ENCODE results near the gene ESPNL.

ESPNL gene

DNA sequence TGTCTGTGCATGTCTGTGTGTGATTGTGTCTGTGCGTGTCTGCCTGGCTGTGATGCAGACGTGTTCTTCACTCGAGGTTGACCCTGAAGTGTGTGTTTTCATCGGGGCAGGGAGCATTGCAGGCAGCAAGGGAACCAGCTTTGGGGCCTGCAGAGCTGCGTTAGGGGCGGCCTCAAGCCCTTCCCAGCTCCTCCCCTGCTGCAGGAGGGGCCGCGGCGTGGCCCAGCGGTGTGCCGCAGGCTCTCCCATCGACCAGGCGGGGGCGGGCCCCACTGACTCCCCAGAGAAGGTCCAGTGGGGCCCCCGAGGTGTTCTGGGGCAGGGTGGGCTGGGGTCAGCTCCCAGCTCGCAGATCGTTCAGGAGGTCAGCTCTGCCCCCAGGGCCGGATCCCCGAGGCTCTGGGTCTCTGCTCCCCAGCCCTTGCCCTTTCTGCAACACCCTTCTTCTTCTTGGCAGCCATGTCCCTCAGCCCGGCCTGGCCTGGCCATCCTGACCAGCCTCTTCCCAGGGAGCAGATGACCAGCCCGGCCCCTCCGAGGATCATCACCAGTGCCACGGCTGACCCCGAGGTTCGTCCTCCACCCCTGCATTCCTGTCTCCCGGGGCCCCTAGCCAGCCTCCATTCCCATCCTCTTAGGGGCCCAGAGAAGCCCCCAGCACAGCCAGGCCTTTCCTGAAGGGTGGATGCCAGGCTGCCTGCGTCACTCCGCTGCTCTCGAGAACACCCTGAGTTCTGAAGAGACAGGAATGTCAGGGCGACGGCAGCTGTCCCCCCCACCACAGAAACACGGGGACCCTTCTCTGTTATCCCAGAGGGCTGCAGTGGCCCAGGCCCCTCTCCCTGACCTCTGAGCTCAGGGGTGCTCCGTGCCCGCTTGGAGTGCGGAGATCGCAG lies 27.3 kb downstream of the ESPNL start:
- TF ChIP-seq, protein P1, sequence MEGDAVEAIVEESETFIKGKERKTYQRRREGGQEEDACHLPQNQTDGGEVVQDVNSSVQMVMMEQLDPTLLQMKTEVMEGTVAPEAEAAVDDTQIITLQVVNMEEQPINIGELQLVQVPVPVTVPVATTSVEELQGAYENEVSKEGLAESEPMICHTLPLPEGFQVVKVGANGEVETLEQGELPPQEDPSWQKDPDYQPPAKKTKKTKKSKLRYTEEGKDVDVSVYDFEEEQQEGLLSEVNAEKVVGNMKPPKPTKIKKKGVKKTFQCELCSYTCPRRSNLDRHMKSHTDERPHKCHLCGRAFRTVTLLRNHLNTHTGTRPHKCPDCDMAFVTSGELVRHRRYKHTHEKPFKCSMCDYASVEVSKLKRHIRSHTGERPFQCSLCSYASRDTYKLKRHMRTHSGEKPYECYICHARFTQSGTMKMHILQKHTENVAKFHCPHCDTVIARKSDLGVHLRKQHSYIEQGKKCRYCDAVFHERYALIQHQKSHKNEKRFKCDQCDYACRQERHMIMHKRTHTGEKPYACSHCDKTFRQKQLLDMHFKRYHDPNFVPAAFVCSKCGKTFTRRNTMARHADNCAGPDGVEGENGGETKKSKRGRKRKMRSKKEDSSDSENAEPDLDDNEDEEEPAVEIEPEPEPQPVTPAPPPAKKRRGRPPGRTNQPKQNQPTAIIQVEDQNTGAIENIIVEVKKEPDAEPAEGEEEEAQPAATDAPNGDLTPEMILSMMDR (IDR thresholded peaks at IDR 0.05; ENCODE audit: control extremely low read depth, extremely low read depth, low read depth, missing control alignments), result peak; percentile 4
- ChIA-PET POLR2A (no interaction called here), CTCF (interaction anchor here (1.0 kb wide), 1 partner anchor 12 kb away, joined by 3 read pairs; no protein-coding TSS in a partner anchor)
- DNase-seq (ENCODE audit: extremely low spot score), result no peak

DNA sequence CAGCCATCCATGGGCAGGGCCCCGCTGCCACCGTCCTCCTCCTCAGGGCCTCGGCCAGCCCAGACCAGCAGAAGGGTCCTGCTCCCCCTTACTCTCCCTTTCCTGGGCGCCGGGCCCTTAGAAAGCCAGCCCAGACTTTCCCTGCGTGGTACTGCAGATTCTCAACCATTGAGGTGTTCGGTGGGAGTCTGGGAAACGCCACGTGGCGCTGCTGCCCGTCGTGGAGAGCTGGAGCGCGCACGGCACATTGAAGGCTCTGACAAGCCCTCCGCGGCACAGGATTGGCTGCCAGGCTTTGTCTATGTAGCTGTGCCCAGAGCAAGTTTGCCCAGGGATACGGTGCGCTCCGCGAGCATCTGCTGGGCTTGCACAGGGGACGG lies 27.9 kb downstream of the ESPNL start:
- DNase-seq (ENCODE audit: extremely low spot score), result no peak
- ChIA-PET CTCF (interaction anchor here (1.0 to 1.1 kb wide), 2 partner anchors 11 to 13 kb away, joined by 3 to 5 read pairs; no protein-coding TSS in a partner anchor), POLR2A (no interaction called here)
- TF ChIP-seq, protein P1 (IDR thresholded peaks at IDR 0.05; ENCODE audit: control extremely low read depth, extremely low read depth, low read depth, missing control alignments), result no peak

DNA sequence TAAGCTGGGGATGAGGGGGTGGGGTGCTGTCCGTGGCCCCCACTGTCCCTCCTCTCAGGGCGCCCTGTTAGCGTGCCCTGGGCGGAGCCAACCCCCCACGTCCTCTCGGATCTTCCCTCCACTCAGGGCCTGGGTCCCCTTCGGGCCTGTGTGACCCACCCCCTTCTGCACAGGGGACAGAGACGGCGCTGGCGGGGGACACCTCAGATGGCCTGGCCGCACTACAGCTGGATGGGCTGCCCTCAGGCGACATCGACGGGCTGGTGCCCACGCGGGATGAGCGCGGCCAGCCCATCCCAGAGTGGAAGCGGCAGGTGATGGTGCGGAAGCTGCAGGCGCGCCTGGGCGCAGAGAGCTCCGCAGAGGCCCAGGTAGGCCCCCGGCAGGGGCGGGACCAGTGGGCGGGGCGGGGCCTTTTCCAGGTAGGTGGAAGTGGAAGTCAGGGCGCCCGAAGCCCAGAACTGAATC lies 28.4 kb downstream of the ESPNL start:
- CTCF ChIA-PET, result interaction anchor here (1.0 to 1.1 kb wide), 2 partner anchors 11 to 13 kb away, joined by 3 to 5 read pairs; no protein-coding TSS in a partner anchor
- POLR2A ChIA-PET, result no interaction called here
- no peak for DNase-seq (ENCODE audit: extremely low spot score)
- TF ChIP-seq, protein P1 (IDR thresholded peaks at IDR 0.05; ENCODE audit: control extremely low read depth, extremely low read depth, low read depth, missing control alignments), result no peak

DNA sequence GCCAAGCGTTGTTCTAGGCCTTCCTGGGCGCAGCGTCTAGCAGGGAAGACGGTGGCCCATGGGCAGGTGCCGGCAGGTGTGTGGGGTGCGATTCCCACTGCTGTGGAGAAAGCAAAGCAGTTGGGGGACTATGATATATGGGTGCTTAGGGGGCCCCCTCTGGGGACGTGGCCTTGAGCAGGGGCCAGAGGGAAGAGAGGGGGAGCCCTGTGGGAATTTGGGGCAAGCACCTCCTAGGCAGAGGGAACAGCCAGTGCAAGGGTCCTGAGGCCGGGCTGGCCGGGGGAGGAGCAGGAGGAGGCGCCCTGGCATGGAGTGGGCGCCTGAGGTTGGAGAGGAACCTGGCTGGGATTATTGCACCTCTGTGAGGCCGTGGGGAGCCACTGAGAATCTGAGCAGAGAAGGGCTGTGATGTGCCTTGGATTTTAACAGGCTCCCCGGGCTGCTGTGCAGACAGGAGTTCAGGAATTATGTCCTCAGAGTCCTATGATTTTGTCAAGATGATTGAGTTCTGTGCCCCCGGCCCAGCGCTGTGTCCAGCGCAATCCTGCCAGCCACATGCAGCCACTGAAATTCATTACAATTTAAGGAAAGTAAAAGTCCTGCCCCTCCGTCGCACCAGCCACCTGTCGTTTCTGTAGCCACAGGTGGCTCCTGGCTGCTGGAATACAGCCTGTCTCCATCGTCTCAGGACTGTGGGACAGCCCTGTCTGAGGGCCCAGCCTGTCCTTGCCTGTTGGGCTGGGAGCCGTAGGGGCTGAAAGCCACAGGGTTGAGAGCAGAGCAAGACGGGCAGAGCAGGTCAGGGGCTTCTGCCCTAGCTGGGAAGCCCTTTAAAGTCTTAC lies 29.2 kb downstream of the ESPNL start:
- ChIA-PET CTCF (interaction anchor here (1.1 to 1.3 kb wide), 2 partner anchors 9 to 14 kb away, joined by 5 read pairs; partner anchors contain the start of gene KLHL30), POLR2A (no interaction called here)
- no peak for DNase-seq (ENCODE audit: extremely low spot score)
- TF ChIP-seq, protein P1 (IDR thresholded peaks at IDR 0.05; ENCODE audit: control extremely low read depth, extremely low read depth, low read depth, missing control alignments), result no peak

DNA sequence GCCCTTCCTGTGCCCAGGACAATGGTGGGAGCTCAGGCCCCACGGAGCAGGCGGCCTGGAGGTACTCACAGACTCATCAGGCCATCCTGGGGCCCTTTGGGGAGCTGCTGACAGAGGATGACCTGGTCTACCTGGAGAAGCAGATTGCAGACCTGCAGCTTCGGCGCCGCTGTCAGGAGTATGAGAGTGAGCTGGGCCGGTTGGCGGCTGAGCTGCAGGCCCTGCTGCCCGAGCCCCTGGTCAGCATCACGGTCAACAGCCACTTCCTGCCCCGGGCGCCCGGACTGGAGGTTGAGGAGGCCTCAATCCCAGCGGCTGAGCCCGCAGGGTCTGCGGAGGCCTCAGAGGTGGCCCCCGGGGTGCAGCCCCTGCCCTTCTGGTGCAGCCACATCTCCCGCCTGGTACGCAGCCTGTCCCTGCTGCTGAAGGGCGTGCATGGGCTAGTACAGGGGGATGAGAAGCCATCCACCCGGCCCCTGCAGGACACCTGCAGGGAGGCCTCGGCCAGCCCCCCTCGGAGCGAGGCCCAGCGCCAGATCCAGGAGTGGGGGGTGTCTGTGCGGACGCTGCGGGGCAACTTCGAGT lies 30.1 kb downstream of the ESPNL start:
- POLR2A ChIA-PET, result interaction anchor here (0.5 kb wide), 1 partner anchor 335 kb away, joined by 3 read pairs; no protein-coding TSS in a partner anchor

More for the DNA sequence above, 30.1 kb downstream of the ESPNL start:
- CTCF ChIA-PET, result interaction anchor here (1.3 kb wide), 1 partner anchor 8 kb away, joined by 5 read pairs; the partner anchor contains the start of gene KLHL30
- TF ChIP-seq, protein P1 (IDR thresholded peaks at IDR 0.05; ENCODE audit: control extremely low read depth, extremely low read depth, low read depth, missing control alignments), result no peak
- DNase-seq (ENCODE audit: extremely low spot score), result no peak
